ENCODE results near the gene UBR2. TPM values are rescaled to one million over a fixed set of nuclear protein-coding genes. Genes with fewer than 3 reads are reported as not detected.
A peak's percentile ranks its signal among the peaks of the same experiment; 100 is the strongest.

The UBR2 gene
- total RNA-seq, 1 donor from 2014 or later, result 21.6 TPM

GRCh38 chr6:42742116-42742894, 178.5 kb downstream of the UBR2 start:
- no peak for DNase-seq (ENCODE audit: low spot score)
- peak overlapping the region; percentile 7 for H3K27ac Mint-ChIP-seq (ENCODE audit: unreplicated experiment)
- no peaks in the 10 kb centered on the region for H3K9me3 Mint-ChIP-seq (ENCODE audit: unreplicated experiment)
- H3K4me3 Mint-ChIP-seq (ENCODE audit: unreplicated experiment), result no peak overlapping the region
- peaks cover 4% of the 10 kb centered on the region for H3K36me3 Mint-ChIP-seq (ENCODE audit: low read depth, unreplicated experiment)
- no peak for TF ChIP-seq CTCF (IDR thresholded peaks at IDR 0.05; ENCODE audit: unreplicated experiment)
- peaks cover 9% of the 10 kb centered on the region for H3K27me3 Mint-ChIP-seq (ENCODE audit: unreplicated experiment)
- peaks cover 20% of the 10 kb centered on the region for H3K4me1 Mint-ChIP-seq (ENCODE audit: unreplicated experiment)

Other genes with a start within 250 kb of the UBR2 start
- 8.7 TPM for gene TRERF1, start 112.1 kb upstream of the UBR2 start, total RNA-seq (ENCODE audit: unreplicated experiment)
- 0.15 TPM for gene PRPH2, start 158.6 kb downstream of the UBR2 start, total RNA-seq (ENCODE audit: unreplicated experiment)
- gene TBCC, start 182.1 kb downstream of the UBR2 start, total RNA-seq (ENCODE audit: unreplicated experiment), result 23.4 TPM
- gene BICRAL, start 218.0 kb downstream of the UBR2 start, total RNA-seq (ENCODE audit: unreplicated experiment), result 9.2 TPM

Measured in endothelial cell (in vitro differentiated cells).